ENCODE results near the gene ZFP36L2.
A peak's percentile ranks its signal among the peaks of the same experiment; 100 is the strongest.

The ZFP36L2 gene

GRCh38 chr2:43225788-43226557 lies 433 bp downstream of the ZFP36L2 start (continued):
- TF ChIP-seq ZNF394 (tag by site-specific recombination; IDR thresholded peaks at IDR 0.05; ENCODE audit: borderline replicate concordance) (peak; percentile 33; the same call in 1 of the 2 replicates), GLIS1 (tag by site-specific recombination; IDR thresholded peaks at IDR 0.05) (peak; percentile 74), ZNF366 (tag by site-specific recombination; conservative IDR thresholded peaks at IDR 0.05) (0 out of 2 replicates have a peak, but pooled peaks have one; percentile 20), BCL11A (tag by site-specific recombination; IDR thresholded peaks at IDR 0.05; ENCODE audit: low read depth) (0 out of 2 replicates have a peak, but pooled peaks have one; percentile 36), ZXDB (tag by site-specific recombination; IDR thresholded peaks at IDR 0.05) (peak; percentile 69; the same call in 1 of the 2 replicates), ZBTB10 (tag by site-specific recombination; IDR thresholded peaks at IDR 0.05) (peak; percentile 36; the same call in 1 of the 2 replicates), KLF16 (tag by site-specific recombination; IDR thresholded peaks at IDR 0.05) (0 out of 2 replicates have a peak, but pooled peaks have one; percentile 13), PATZ1 (tag by site-specific recombination; IDR thresholded peaks at IDR 0.05) (peak; percentile 50), KLF1 (tag by site-specific recombination; IDR thresholded peaks at IDR 0.05) (peak; percentile 14; the same call in 1 of the 2 replicates), ZNF549 (tag by site-specific recombination; IDR thresholded peaks at IDR 0.05) (no peak), TRIM28 (IDR thresholded peaks at IDR 0.05; ENCODE audit: borderline replicate concordance, low read length) (no peak), ZBTB17 (tag by site-specific recombination; IDR thresholded peaks at IDR 0.05) (peak; percentile 68; the same call in 1 of the 2 replicates), ZNF558 (tag by site-specific recombination; IDR thresholded peaks at IDR 0.05) (no peak), FEZF1 (tag by site-specific recombination; IDR thresholded peaks at IDR 0.05) (no peak), ZNF324 (tag by site-specific recombination; IDR thresholded peaks at IDR 0.05) (0 out of 2 replicates have a peak, but pooled peaks have one; percentile 22), ZEB2 (tag by site-specific recombination; IDR thresholded peaks at IDR 0.05) (peak; percentile 63; the same call in 1 of the 2 replicates), SP2 (tag by site-specific recombination; IDR thresholded peaks at IDR 0.05) (peak; percentile 61), ZBTB20 (tag by site-specific recombination; IDR thresholded peaks at IDR 0.05) (peak; percentile 53; the same call in 1 of the 2 replicates), ZNF169 (tag by site-specific recombination; IDR thresholded peaks at IDR 0.05) (no peak), EGR2 (tag by site-specific recombination; IDR thresholded peaks at IDR 0.05; ENCODE audit: low read depth) (peak; percentile 85), ZSCAN5A (tag by site-specific recombination; IDR thresholded peaks at IDR 0.05) (peak; percentile 10; the same call in 1 of the 2 replicates), ZNF76 (tag by site-specific recombination; IDR thresholded peaks at IDR 0.05; ENCODE audit: borderline replicate concordance, low read depth) (0 out of 2 replicates have a peak, but pooled peaks have one; percentile 9), ZNF623 (tag by site-specific recombination; IDR thresholded peaks at IDR 0.05) (no peak), ZBTB8A (tag by site-specific recombination; IDR thresholded peaks at IDR 0.05) (peak; percentile 71), GLIS2 (tag by site-specific recombination; IDR thresholded peaks at IDR 0.05) (peak; percentile 76), ZFHX2 (tag by site-specific recombination; conservative IDR thresholded peaks at IDR 0.05) (peak; percentile 93), ZBTB26 (tag by site-specific recombination; optimal IDR thresholded peaks at IDR 0.05) (peak; percentile 66), SP3 (tag by site-specific recombination; IDR thresholded peaks at IDR 0.05) (peak; percentile 76)
- TF ChIP-seq, protein P1, sequence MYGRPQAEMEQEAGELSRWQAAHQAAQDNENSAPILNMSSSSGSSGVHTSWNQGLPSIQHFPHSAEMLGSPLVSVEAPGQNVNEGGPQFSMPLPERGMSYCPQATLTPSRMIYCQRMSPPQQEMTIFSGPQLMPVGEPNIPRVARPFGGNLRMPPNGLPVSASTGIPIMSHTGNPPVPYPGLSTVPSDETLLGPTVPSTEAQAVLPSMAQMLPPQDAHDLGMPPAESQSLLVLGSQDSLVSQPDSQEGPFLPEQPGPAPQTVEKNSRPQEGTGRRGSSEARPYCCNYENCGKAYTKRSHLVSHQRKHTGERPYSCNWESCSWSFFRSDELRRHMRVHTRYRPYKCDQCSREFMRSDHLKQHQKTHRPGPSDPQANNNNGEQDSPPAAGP (tag by site-specific recombination; IDR thresholded peaks at IDR 0.05) = peak; percentile 45; the same call in 1 of the 2 replicates
- TF ChIP-seq, protein P2, sequence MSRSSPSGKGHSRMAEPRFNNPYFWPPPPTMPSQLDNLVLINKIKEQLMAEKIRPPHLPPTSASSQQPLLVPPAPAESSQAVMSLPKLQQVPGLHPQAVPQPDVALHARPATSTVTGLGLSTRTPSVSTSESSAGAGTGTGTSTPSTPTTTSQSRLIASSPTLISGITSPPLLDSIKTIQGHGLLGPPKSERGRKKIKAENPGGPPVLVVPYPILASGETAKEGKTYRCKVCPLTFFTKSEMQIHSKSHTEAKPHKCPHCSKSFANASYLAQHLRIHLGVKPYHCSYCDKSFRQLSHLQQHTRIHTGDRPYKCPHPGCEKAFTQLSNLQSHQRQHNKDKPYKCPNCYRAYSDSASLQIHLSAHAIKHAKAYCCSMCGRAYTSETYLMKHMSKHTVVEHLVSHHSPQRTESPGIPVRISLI (tag by site-specific recombination; IDR thresholded peaks at IDR 0.05) = no peak
